ENCODE data around the gene ATP11A.
A peak's percentile ranks its signal among the peaks of the same experiment; 100 is the strongest.

The ATP11A gene

GRCh38 chr13:112885782-112886268, 196.0 kb downstream of the ATP11A start:
- peak; percentile 89 for DNase-seq

DNA sequence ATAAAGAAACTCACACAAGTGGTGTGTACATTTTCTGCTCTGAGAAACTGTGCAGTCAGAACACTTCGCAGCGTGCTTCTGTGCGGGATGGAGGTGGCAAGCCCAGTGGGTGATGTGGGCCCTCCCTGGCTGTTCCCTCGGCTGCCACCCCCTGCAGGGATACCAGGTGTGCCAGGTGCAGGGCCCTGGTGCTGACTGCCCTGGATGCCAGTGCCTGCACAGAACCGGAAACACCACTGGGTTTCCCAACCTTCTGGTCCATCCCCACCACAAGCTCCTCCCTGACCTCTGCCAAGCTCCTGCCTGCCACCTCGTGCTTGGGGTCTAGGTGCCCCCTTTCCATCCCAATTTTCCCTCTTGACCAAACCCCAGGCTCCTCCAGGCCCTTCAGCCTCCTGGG, 197.3 kb downstream of the ATP11A start:
- DNase-seq = no peak

DNA sequence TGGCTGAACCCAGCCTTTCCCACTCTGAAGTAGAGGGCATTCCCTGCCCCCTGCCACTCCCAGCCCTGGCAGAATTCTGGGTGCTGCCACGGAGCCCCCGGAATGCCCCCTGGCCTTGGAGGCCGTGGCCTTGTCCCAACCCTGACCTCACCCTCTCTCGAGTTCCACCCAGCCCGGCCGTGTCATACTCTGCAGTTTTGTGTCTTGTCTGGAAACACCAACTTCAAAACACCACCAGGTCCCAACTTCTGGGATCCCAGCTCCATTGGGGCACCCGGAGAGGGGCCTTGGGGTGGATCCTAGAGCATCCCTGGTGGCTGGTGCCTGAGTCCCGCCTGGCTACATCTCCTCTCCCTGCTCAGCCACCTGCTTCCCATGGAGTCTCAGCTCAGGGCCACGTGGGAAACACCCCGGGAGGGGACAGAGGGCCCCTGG, 197.7 kb downstream of the ATP11A start:
- DNase-seq = no peak

- DNase-seq = no peak
These were observed 198.6 kb downstream of the ATP11A start for GRCh38 chr13:112888238-112889111.

- no peak for DNase-seq
These were observed 199.8 kb downstream of the ATP11A start for GRCh38 chr13:112889351-112890290.

- DNase-seq = no peak
These were observed 200.7 kb downstream of the ATP11A start for GRCh38 chr13:112890316-112891145.

- DNase-seq = no peak
These were observed 201.9 kb downstream of the ATP11A start for GRCh38 chr13:112891477-112892401.

- DNase-seq = no peak
These were observed 202.8 kb downstream of the ATP11A start for GRCh38 chr13:112892426-112893206.

DNA sequence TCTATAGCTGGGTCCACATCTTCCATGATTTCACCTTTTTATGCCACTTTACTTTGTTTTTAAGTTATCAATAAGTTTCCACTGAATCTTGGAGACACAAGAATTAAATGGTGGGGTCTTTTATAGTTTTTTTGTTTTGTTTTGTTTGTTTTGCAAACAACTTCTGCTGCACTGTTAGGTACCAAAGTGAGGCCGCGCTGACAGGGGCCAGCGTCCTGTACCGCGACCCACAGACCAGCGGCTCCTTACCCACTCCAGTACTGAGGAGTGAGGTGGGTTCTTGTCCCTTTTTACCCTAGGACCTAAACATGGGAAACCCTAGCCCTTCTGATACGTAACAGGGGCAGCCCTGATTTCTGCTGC, 203.3 kb downstream of the ATP11A start:
- DNase-seq = no peak

DNA sequence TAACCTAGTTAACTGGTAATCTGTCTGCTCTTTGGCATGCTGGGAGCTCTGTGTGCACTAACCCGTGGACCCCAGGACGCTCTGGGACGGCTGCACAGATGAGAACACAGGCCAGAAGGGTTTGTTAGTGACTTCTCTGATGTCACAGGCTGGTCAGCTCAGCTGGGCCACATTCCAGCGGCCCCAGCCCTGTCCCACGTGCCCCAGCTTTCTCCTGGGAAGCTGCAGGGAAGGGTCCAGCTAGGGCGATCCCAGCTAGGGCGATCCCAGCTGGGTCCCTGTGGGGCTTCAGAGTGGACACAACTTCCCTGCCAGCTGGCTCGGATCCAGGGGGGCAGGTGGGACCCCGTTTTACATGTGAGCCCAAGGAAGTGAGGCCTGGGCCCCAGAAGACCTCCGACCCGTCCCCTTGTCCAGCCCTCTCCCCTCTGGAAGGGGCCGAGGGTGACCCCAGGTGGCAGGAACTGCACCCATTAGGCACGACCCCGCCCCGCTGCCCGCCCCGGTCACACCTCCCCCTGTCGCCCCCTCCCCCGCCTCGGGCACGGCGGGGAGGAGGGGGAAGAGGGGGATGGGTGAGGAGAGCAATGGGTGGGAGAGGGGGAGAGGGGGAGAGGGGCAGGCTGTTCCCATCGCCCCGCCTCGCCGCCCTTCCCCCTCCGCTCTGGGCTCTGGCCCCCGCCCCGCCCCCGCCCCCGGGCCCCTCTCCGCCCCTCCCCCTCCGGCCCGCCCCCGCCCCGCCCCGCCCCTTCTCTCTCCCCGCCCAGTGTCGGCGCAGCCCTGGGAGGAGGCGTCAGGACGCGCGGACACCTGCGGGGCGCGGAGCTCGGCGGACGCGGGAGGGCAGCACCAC, 204.0 kb downstream of the ATP11A start:
- peak; percentile 50 for DNase-seq

- DNase-seq = no peak
These were observed 204.5 kb downstream of the ATP11A start for GRCh38 chr13:112894423-112894672.

DNA sequence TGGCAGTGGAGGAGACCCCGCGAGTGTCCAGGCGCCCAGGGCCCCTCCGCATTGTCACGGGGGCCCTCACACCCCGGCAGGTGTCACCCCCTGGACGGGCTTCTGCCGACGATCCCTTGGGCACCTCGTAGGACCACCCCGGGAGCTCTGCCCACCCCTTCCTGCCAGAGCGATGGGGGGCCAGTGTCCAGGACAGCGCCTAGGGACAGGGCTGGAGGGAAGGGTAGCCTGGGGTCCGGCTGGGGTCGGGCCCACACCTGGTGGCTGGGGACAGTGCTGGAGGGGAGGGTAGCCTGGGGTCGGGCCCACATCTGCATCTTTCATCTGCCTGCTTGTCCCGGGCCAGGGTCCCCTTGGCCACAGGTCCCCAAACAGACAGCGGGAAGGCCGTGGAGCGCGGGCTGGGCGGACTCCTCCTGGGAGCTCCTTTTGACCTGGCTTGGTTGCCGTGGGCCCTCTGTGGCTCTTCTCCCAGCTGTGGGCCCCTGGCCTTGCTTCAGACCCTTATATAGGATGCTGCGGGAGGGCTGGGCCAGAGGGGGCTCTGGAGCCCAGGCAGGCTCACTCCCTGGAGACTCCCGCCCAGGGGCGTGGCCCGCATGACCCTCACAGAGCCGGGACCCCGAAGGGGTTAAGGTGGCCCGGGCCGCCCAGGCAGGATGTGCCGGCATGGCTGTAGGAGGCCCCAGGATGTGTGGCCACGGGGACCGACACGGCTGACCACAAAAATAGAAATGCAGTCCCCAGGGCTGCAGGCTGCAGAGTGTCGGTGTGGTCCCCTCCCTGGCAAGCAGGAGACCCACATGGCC, 205.0 kb downstream of the ATP11A start:
- DNase-seq = no peak

DNA sequence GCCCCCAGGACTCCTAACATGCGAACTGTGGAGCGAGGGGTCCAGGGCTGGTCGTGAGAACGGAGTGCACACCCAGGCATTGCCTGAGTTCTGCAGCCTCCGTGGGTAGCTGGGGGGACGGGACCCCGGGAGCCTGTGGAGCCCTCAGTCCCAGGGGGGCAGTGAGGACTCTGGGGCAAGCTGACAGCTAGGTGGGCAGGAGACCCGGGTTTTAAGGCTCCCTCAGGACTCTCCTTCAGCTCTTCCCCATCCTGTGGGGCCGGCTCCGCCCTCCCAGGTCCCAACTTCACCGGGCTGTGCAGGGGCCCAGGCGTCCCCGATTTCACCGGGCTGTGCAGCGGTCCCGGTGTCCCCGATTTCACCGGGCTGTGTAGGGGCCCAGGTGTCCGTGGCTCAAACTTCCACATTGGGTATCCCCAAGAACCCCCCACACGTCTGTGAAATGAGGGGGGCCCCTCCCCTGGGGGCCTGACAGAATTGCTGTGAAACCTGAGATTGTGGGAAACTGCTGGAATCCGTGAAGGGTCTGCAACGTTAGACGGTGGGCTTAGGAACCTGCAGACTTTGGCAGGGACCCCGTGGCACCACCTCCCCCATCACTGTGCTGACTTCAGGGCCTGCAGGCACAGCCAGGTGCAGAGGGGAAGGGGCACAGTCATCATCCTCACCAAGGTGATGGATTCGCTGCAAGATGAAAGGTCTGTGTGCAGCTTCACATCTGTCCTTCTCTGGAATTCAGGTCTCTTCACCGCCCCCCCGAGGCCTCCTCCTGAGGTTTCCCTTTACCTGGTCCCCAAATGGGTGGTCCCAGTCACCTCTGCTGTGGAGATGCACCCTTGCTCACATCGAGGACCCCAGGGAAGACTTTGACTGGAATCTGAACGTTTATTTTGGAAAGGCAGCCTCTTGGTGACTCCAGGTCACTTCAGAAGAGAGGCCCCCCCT, 206.0 kb downstream of the ATP11A start:
- DNase-seq = no peak

GRCh38 chr13:112896736-112897602, 207.1 kb downstream of the ATP11A start:
- DNase-seq = no peak

GRCh38 chr13:112897603-112897955, 207.7 kb downstream of the ATP11A start:
- DNase-seq = no peak

- no peak for DNase-seq
These were observed 208.2 kb downstream of the ATP11A start for GRCh38 chr13:112897956-112898620.
